Thyroid gland (tissue), 4 donors: ENCODE data around the gene RPL27. TPM values are rescaled to one million over a fixed set of nuclear protein-coding genes. Genes with fewer than 3 reads are reported as not detected.

ENCODE experiments used
- DNase-seq, 2 donors: peaks; one replicate each; pipeline ENCODE4 v3.0.0-alpha.2; 2019
- H3K27ac ChIP-seq, 3 donors: fragments of 200-600 bp; sonication (generic); 1 replicate in 2 of 3; 2 replicates in 1 of 3; pipeline ENCODE4 v1.5.1; 2016 to 2019; ENCODE audit warnings: mild to moderate bottlenecking in 1 of 3, moderate library complexity in 1 of 3
- H3K27me3 ChIP-seq: fragments of 200-600 bp; sonication (generic); one replicate; pipeline ENCODE4 v1.5.1; 2019
- H3K36me3 ChIP-seq, 2 donors: fragments of 200-600 bp; sonication (generic); one replicate each; pipeline ENCODE4 v1.5.1; 2016 to 2019
- H3K4me1 ChIP-seq, 2 donors: fragments of 200-600 bp; sonication (generic); one replicate each; pipeline ENCODE4 v1.5.1; 2017 to 2019
- H3K4me3 ChIP-seq, 3 donors: fragments of 200-600 bp; sonication (generic); replicated peaks in 1 of 3; 1 replicate in 2 of 3; 2 replicates in 1 of 3; pipeline ENCODE4 v1.5.1; 2016; ENCODE audit warnings: mild to moderate bottlenecking in 1 of 3
- H3K9me3 ChIP-seq: fragments of 200-600 bp; sonication (generic); one replicate; pipeline ENCODE4 v1.5.1; 2017
- POLR2A ChIP-seq, 2 donors: fragments of 450-650 bp; IDR thresholded peaks; one replicate each; pipeline ENCODE4 v1.6.1; 2017; ENCODE audit warnings: antibody characterized with exemption in 2 of 2, mild to moderate bottlenecking in 2 of 2, moderate library complexity in 1 of 2
- WGBS, 2 donors: methylation state at CpG; one replicate each; pipeline ENCODE4 v1.1.5; 2017; 5-methylcytosine and 5-hydroxymethylcytosine counted together
- intact Hi-C: fragments of 100-400 bp; cut with DNase I; formaldehyde crosslinking; loops from one replicate; pipeline ENCODE4 v1.15.1; 2023
- total RNA-seq, 4 donors: library from RNA; depleted of rRNA; stranded (reverse); fragments of >200 nt; gene quantifications; one replicate each; pipeline ENCODE4 v1.2.3, GENCODE V29; 2016
- TF ChIP-seq, protein P1 (sequence below), 6 experiments: fragments of 200-600 bp in 3 of 6; fragments of 450-650 bp in 3 of 6; sonication (generic) in 3 of 6; IDR thresholded peaks; one replicate each; pipeline ENCODE4 v1.5.1; 2016 to 2019; ENCODE audit warnings: antibody characterized with exemption in 6 of 6, mild to moderate bottlenecking in 2 of 6, inconsistent platforms in 1 of 6, moderate library complexity in 1 of 6

The RPL27 gene
- total RNA-seq, 4 donors from 2014 or later = 425 to 1,406 (median 814) TPM

DNA sequence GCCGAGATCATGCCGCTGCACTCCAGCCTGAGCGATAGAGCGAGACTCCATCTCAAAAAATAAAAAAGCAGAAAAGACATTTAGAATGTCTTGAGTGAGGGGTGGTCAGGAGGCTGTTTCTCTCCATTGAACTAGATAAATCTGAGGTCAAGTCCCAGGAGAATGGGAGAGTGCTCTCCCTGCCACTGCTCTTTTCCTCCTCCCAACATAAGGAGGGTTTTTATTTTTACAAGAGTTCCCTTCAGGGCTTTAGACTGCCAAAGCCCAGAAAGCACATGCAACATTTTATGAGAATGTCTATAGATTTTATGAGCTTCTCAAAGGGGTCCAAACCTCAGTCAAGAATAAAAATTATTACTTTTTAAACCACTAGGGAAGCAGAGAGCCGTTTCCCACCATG, 28.4 kb downstream of the RPL27 start:
- H3K27ac ChIP-seq = no peak overlapping the region
- intact Hi-C loops = loop anchor here (5.0 kb wide), 1 partner anchor 141 kb away; no protein-coding TSS in a partner anchor

DNA sequence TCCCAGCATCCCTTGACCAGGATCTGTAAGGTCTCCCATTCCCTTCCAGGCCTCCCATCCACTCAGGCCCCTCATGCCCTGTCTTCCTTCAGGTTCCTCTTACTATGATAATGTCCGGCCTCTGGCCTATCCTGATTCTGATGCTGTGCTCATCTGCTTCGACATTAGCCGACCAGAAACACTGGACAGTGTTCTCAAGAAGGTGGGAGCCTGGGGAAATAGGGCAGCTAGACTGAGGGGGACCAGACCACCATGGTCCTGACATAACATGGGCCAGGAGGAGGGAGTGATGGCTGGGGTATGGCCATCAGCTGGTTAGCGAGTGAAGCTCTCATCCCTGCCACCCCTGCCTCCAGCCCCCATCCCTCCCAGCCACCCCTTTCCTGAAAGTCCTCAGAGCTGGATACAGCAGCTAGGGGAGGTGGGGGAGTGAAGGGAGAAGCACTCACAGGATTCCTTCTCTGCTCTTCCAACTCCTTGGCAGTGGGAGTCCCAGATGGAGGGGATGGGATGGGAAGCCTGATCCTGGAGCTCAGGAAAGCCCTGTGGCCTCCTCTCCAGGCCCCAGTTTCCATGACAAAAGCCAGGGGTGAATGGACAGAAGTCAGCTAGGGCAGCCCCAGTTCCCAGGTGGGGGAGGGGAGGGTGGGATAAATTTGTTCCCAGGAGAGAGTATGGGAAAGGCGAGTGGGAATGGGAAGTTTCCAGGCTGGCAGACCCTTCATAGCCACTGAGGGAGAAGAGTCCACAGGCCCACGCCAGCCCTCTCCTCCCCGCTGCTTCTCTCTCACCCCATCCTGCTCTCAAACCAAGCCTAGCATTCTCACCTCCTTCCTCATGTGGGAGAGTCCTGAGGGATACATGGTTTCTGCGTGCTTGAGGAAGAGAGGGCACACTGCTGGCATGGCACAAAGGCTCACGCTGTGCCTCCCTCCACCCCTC, 29.1 kb downstream of the RPL27 start:
- H3K27ac ChIP-seq = no peak overlapping the region

More for the DNA sequence above, 28.4 kb downstream of the RPL27 start:
- no peak for TF ChIP-seq POLR2A (IDR thresholded peaks at IDR 0.05)
- TF ChIP-seq, protein P1, sequence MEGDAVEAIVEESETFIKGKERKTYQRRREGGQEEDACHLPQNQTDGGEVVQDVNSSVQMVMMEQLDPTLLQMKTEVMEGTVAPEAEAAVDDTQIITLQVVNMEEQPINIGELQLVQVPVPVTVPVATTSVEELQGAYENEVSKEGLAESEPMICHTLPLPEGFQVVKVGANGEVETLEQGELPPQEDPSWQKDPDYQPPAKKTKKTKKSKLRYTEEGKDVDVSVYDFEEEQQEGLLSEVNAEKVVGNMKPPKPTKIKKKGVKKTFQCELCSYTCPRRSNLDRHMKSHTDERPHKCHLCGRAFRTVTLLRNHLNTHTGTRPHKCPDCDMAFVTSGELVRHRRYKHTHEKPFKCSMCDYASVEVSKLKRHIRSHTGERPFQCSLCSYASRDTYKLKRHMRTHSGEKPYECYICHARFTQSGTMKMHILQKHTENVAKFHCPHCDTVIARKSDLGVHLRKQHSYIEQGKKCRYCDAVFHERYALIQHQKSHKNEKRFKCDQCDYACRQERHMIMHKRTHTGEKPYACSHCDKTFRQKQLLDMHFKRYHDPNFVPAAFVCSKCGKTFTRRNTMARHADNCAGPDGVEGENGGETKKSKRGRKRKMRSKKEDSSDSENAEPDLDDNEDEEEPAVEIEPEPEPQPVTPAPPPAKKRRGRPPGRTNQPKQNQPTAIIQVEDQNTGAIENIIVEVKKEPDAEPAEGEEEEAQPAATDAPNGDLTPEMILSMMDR (IDR thresholded peaks at IDR 0.05) = no peak
- WGBS, 2 donors = 64 to 69% methylated on average over 5 of the region's 5 CpGs
- DNase-seq = no peak
- no peak overlapping the region for H3K4me3 ChIP-seq
- no peaks in the 10 kb centered on the region for H3K9me3 ChIP-seq
- H3K4me1 ChIP-seq = peaks cover 8 to 20% of the 10 kb centered on the region in 2 donors
- H3K27me3 ChIP-seq = no peaks in the 10 kb centered on the region
- H3K36me3 ChIP-seq = no peaks in the 10 kb centered on the region

DNA sequence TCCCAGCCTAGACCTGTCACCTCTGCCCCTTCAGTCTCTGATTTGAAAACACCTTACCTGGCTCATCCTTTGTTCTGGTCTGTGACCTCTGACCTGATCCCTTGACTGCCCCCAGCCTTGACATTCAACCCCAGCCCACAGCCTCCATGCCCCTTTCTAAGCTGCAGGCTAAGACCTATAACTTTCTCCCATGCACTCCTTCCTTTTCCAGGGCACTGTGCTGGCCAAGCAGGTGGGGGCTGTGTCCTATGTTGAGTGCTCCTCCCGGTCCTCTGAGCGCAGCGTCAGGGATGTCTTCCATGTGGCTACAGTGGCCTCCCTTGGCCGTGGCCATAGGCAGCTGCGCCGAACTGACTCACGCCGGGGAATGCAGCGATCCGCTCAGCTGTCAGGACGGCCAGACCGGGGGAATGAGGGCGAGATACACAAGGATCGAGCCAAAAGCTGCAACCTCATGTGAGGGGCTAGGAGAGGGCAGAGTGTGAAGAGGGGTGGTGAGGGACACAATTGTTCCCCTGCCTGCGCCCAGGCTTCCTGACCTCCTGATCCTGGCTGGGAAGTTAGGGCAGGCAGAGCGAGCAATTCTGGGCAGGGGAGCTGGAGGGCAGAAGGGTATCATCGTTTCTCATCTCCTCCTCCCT, 30.1 kb downstream of the RPL27 start:
- no peak for DNase-seq
- intact Hi-C loops = loop anchor here (5.0 kb wide), 1 partner anchor 139 kb away; no protein-coding TSS in a partner anchor
- Histone ChIP-seq H3K9me3 (no peaks in the 10 kb centered on the region), H3K27me3 (no peaks in the 10 kb centered on the region), H3K27ac (no peak overlapping the region), H3K4me1 (peaks cover 6 to 15% of the 10 kb centered on the region in 2 donors), H3K4me3 (no peak overlapping the region), H3K36me3 (no peaks in the 10 kb centered on the region)
- 90 to 91% methylated on average over 17 of the region's 17 CpGs for WGBS, 2 donors
- TF ChIP-seq, protein P1 (IDR thresholded peaks at IDR 0.05) = no peak
- no peak for TF ChIP-seq POLR2A (IDR thresholded peaks at IDR 0.05)

More for the DNA sequence above, 29.1 kb downstream of the RPL27 start:
- DNase-seq = no peak
- Histone ChIP-seq H3K27me3 (no peaks in the 10 kb centered on the region), H3K4me1 (peaks cover 8 to 20% of the 10 kb centered on the region in 2 donors), H3K36me3 (no peaks in the 10 kb centered on the region), H3K4me3 (no peak overlapping the region), H3K9me3 (no peaks in the 10 kb centered on the region)
- TF ChIP-seq, protein P1 (IDR thresholded peaks at IDR 0.05) = no peak
- no peak for TF ChIP-seq POLR2A (IDR thresholded peaks at IDR 0.05)
- 86 to 91% methylated on average over 8 to 9 of the region's 9 CpGs for WGBS, 2 donors
- intact Hi-C loops = loop anchor here (5.0 kb wide), 1 partner anchor 140 kb away; no protein-coding TSS in a partner anchor

DNA sequence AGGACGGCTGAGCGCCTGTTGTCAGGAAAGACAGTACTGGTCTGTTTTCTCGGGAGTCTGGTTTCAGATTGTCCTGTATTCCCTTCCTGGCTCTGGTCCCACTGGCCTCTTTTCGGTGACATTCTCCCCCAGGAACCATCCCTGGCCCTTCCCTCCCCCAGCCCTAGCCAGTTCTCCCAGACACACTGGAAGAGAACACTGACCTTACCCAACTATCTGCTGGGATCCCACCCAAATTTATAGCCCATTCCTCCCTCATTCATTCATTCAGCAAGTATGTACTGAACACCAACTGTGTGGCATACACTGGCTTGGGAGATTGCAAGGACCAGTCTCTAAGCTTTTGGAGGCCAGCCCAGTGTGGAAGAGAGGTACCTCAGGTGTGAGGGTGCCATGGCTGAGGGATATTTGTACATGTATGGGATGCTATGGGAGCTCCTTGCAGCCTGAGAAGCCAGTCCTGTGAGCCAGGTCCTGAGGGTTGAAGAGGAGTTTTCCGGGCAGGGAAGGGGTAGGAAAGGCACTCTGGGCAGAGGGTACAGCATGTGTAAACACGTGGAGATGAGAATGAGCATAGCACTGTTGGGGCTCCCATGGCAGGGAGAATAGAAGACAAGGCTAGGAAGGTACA, 32.0 kb downstream of the RPL27 start:
- H3K27ac ChIP-seq = no peak overlapping the region
- H3K36me3 ChIP-seq = no peaks in the 10 kb centered on the region
- H3K4me1 ChIP-seq = peaks cover 2 to 7% of the 10 kb centered on the region in 2 donors
- 73 to 81% methylated on average over 6 of the region's 6 CpGs for WGBS, 2 donors
- intact Hi-C loops = no loop called here
- no peaks in the 10 kb centered on the region for H3K9me3 ChIP-seq
- TF ChIP-seq, protein P1 (IDR thresholded peaks at IDR 0.05) = no peak
- no peak for TF ChIP-seq POLR2A (IDR thresholded peaks at IDR 0.05)
- H3K4me3 ChIP-seq = no peak overlapping the region
- H3K27me3 ChIP-seq = no peaks in the 10 kb centered on the region
- no peak for DNase-seq
